HEK293T (cell line): ENCODE data around the gene FBXL17.

ENCODE experiments used
- CTCF ChIA-PET: fragments of 350-600 bp; formaldehyde crosslinking; extraction: SDS; loops from one replicate; lab custom pipeline; 2021; ENCODE audit warnings: antibody characterized with exemption, inconsistent platforms; lab: Yijun Ruan, JAX
- POLR2A ChIA-PET: fragments of 350-600 bp; formaldehyde crosslinking; extraction: SDS; loops from one replicate; lab custom pipeline; 2020; ENCODE audit warnings: antibody characterized with exemption, inconsistent platforms; lab: Yijun Ruan, JAX
- DNase-seq: peaks from one replicate; pipeline ENCODE4 v3.0.0; 2012; ENCODE audit warnings: mixed read lengths; ENCODE audit errors: extremely low spot score
- ARNT ChIP-seq: fragments of 450-650 bp; IDR thresholded peaks from 2 replicates; pipeline ENCODE4 v1.6.1; 2017; ENCODE audit warnings: mild to moderate bottlenecking
- BHLHE40 ChIP-seq: fragments of 450-650 bp; IDR thresholded peaks from 2 replicates; pipeline ENCODE4 v1.6.1; 2016; ENCODE audit warnings: mild to moderate bottlenecking, moderate library complexity, borderline replicate concordance
- CTBP1 ChIP-seq: fragments of 450-650 bp; IDR thresholded peaks from 2 replicates; pipeline ENCODE4 v1.6.1; 2016; ENCODE audit warnings: borderline replicate concordance
- ELF4 ChIP-seq: fragments of 450-650 bp; IDR thresholded peaks from 2 replicates; pipeline ENCODE4 v1.6.1; 2017; ENCODE audit warnings: antibody characterized with exemption
- FOXA1 ChIP-seq: fragments of 450-650 bp; IDR thresholded peaks from 2 replicates; pipeline ENCODE4 v1.6.1; 2016; ENCODE audit warnings: mild to moderate bottlenecking
- FOXK2 ChIP-seq: fragments of 450-650 bp; IDR thresholded peaks from 2 replicates; pipeline ENCODE4 v1.6.1; 2016; ENCODE audit warnings: mild to moderate bottlenecking
- FOXM1 ChIP-seq: fragments of 450-650 bp; IDR thresholded peaks from 2 replicates; pipeline ENCODE4 v1.6.1; 2017; ENCODE audit warnings: mild to moderate bottlenecking, borderline replicate concordance
- HDGF ChIP-seq: fragments of 450-650 bp; IDR thresholded peaks from 2 replicates; pipeline ENCODE4 v1.6.1; 2017; ENCODE audit warnings: antibody characterized with exemption, borderline replicate concordance
- L3MBTL2 ChIP-seq: fragments of 450-650 bp; conservative IDR thresholded peaks from 2 replicates; pipeline ENCODE4 v1.6.1; 2016; ENCODE audit warnings: mild to moderate bottlenecking
- LEF1 ChIP-seq: fragments of 450-650 bp; IDR thresholded peaks from 2 replicates; pipeline ENCODE4 v1.6.1; 2017; ENCODE audit warnings: mild to moderate bottlenecking, borderline replicate concordance
- NFRKB ChIP-seq: fragments of 450-650 bp; IDR thresholded peaks from 2 replicates; pipeline ENCODE4 v1.6.1; 2016; ENCODE audit warnings: mild to moderate bottlenecking, moderate library complexity
- PKNOX1 ChIP-seq: fragments of 450-650 bp; IDR thresholded peaks from 2 replicates; pipeline ENCODE4 v1.6.1; 2016
- SP1 ChIP-seq: fragments of 450-650 bp; IDR thresholded peaks from 2 replicates; pipeline ENCODE4 v1.6.1; 2017
- SUZ12 ChIP-seq: fragments of 450-650 bp; IDR thresholded peaks from 2 replicates; pipeline ENCODE4 v1.6.1; 2016; ENCODE audit warnings: mild to moderate bottlenecking
- TARDBP ChIP-seq: fragments of 450-650 bp; IDR thresholded peaks from 2 replicates; pipeline ENCODE4 v1.6.1; 2016
- ZNF384 ChIP-seq: fragments of 450-650 bp; IDR thresholded peaks from 2 replicates; pipeline ENCODE4 v1.6.1; 2016

FBXL17 gene

DNA sequence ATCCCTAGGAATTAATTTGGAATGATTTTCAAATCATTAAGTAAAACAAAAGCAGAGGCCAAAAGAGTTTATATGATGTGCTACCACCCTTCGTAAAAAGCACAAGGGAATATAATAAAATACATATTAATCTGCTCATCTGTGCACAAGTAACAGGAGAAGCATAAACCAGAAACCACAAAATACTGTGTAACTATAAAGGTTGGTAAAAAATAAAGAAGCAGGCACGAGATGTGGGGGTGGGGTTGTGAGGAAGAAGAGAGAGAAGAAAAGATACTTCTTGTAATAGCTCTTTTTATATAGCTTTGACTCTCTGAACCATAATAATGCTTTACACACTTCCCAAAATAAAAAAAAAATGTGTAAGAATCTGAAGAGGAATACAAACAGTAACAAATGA, 496.3 kb downstream of the FBXL17 start:
- ChIA-PET POLR2A (no interaction called here), CTCF (no interaction called here)
- TF ChIP-seq ZNF384 (no peak), NFRKB (no peak), FOXM1 (no peak), LEF1 (no peak), FOXA1 (no peak), ELF4 (no peak), ARNT (no peak), FOXK2 (no peak), CTBP1 (no peak), BHLHE40 (no peak), SP1 (no peak), L3MBTL2 (no peak), SUZ12 (no peak)
- no peak for DNase-seq

DNA sequence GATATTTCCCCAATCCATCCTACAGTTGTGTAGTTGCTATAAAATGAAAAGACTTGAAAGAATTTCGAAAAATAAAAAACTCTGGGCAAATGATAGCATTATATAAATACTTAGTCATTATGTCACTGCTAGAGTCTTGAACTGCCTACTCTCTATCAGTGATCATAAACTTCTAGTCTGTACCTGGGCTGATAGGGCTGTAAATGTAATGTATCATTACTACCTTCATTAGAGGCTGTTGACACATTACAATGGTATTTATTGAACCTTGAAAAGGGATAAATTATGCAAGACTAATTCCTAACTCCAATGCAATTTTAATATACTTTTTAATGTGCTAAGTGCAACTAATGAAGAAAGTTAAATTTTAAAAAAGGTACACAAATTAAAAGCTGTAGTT, 497.0 kb downstream of the FBXL17 start:
- POLR2A ChIA-PET: no interaction called here
- TF ChIP-seq ARNT (no peak), CTBP1 (no peak), LEF1 (no peak), BHLHE40 (no peak), FOXK2 (no peak), NFRKB (no peak), FOXM1 (no peak), SUZ12 (no peak), ELF4 (no peak), FOXA1 (no peak), SP1 (no peak), PKNOX1 (no peak), TARDBP (no peak), L3MBTL2 (no peak), HDGF (no peak), ZNF384 (no peak)
- no peak for DNase-seq
- CTCF ChIA-PET: no interaction called here

DNA sequence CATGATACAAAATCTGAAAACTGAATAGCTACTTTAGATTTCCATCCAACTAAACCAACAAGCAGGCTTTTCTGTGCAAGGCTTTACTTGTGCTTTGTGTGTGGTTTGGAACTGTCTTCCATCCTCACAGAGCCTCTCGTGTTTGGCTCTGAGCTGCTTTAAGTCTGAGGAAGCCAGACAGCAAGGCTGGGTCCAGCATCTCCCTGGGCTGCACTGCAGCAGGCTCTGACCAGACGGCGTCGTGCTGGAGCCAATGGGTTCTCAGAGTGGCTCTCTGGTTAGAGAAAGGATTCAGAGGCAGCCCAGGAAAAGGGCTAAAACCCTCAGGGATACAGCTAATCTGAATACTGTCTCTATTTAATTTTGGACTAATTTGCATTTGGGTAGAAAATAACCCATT, 503.2 kb downstream of the FBXL17 start:
- TF ChIP-seq TARDBP (no peak), FOXA1 (no peak), ZNF384 (no peak), SP1 (no peak), FOXK2 (no peak), LEF1 (no peak)
- POLR2A ChIA-PET: no interaction called here
- DNase-seq: no peak
- CTCF ChIA-PET: no interaction called here

GRCh38 chr5:107876906-107877305, 505.0 kb downstream of the FBXL17 start:
- CTCF ChIA-PET: no interaction called here
- DNase-seq: no peak
- POLR2A ChIA-PET: no interaction called here
- TF ChIP-seq PKNOX1 (no peak), FOXA1 (no peak), ARNT (no peak), ELF4 (no peak), BHLHE40 (no peak), TARDBP (no peak), SUZ12 (no peak), CTBP1 (no peak), FOXK2 (no peak), L3MBTL2 (no peak), ZNF384 (no peak)

DNA sequence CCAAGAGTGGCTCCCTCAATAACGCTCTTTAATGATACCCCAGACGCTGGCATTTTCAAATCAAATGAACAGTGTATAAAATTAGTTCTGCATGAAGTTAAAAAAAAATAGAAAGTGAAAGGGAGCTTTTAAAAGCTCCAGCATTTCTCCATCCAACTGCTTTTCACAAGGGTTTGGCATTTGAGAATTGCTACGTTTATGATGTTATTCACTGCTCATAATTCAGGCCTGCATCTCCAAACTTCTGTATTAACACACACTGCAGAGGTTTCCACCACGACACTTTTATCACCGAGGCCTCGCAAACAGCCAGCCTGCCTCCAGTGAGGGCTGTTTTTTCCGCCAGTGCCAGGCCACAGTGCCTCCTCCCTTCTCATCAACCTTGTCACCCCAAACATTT, 505.6 kb downstream of the FBXL17 start:
- ChIA-PET CTCF (no interaction called here), POLR2A (no interaction called here)
- DNase-seq: no peak
- TF ChIP-seq FOXK2: no peak
- no peak for TF ChIP-seq L3MBTL2
- no peak for TF ChIP-seq SUZ12
- TF ChIP-seq FOXA1: no peak
- TF ChIP-seq PKNOX1: no peak
- TF ChIP-seq ELF4: no peak
- TF ChIP-seq CTBP1: no peak
- no peak for TF ChIP-seq TARDBP
- TF ChIP-seq HDGF: no peak
- TF ChIP-seq LEF1: no peak
- no peak for TF ChIP-seq ARNT

DNA sequence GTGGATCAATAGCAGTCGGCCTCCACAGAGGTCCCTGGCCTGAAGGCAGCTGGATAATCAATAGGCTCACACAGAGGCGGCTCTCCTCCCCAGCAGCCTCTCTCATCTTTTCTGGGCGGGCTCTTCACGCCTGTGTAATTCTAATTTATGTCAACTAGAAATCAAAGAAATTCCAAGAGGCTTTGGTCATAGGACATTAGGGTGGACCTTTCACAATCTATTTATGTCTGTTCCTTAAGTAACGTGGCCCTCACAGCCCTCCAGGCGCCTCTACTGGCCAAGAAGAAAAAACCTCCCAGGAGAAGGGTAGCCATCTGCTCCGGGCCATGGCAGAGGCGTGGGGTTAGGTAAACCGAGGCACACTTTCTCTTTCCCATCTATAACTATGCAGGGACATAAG, 506.1 kb downstream of the FBXL17 start:
- CTCF ChIA-PET: no interaction called here
- TF ChIP-seq ELF4 (no peak), SUZ12 (no peak), NFRKB (no peak), BHLHE40 (no peak), FOXM1 (no peak), FOXK2 (no peak), CTBP1 (no peak)
- DNase-seq: peak; percentile 13
- POLR2A ChIA-PET: no interaction called here

GRCh38 chr5:107874795-107875194, 507.1 kb downstream of the FBXL17 start:
- DNase-seq: no peak
- ChIA-PET POLR2A (no interaction called here), CTCF (no interaction called here)

More at GRCh38 chr5:107874795-107875194, 507.1 kb downstream of the FBXL17 start:
- TF ChIP-seq SUZ12 (no peak), HDGF (no peak), L3MBTL2 (no peak), TARDBP (no peak), SP1 (no peak), FOXA1 (no peak), ELF4 (no peak), FOXK2 (no peak), ZNF384 (no peak), PKNOX1 (no peak), FOXM1 (no peak), BHLHE40 (no peak), NFRKB (no peak), LEF1 (no peak)
